HepG2 (cell line): Measurements from ENCODE around the gene PUM1.

Experiments
- HDAC2 ChIP-seq: sonication (generic); formaldehyde crosslinking; IDR thresholded peaks from 2 replicates; pipeline ENCODE4 v1.4.0; 2020; ENCODE audit warnings: missing genetic modification reagents
- KDM1A ChIP-seq: IDR thresholded peaks from 2 replicates; pipeline ENCODE4 v1.6.1; 2016; ENCODE audit warnings: missing compliant biosample characterization
- KLF16 ChIP-seq, 2 experiments: sonication (generic) in 1 of 2; formaldehyde crosslinking in 1 of 2; IDR thresholded peaks; 2 replicates each; pipeline versions ENCODE4 v1.6.1 to v1.8.0; 2016 to 2023; ENCODE audit warnings: missing genetic modification reagents in 2 of 2, missing compliant biosample characterization in 1 of 2
- RERE ChIP-seq: IDR thresholded peaks from 2 replicates; pipeline ENCODE4 v1.6.1; 2016; ENCODE audit warnings: low read depth, missing genetic modification reagents, missing compliant biosample characterization
- TBL1XR1 ChIP-seq: fragments of 150-350 bp; IDR thresholded peaks from 2 replicates; pipeline ENCODE4 v1.6.1; 2014; ENCODE audit warnings: borderline replicate concordance, low read length; ENCODE audit not compliant: partially characterized antibody
- ZNF446 ChIP-seq: sonication (generic); formaldehyde crosslinking; IDR thresholded peaks from 2 replicates; pipeline ENCODE4 v1.5.0; 2020; ENCODE audit warnings: mild to moderate bottlenecking, missing genetic modification reagents

DNA sequence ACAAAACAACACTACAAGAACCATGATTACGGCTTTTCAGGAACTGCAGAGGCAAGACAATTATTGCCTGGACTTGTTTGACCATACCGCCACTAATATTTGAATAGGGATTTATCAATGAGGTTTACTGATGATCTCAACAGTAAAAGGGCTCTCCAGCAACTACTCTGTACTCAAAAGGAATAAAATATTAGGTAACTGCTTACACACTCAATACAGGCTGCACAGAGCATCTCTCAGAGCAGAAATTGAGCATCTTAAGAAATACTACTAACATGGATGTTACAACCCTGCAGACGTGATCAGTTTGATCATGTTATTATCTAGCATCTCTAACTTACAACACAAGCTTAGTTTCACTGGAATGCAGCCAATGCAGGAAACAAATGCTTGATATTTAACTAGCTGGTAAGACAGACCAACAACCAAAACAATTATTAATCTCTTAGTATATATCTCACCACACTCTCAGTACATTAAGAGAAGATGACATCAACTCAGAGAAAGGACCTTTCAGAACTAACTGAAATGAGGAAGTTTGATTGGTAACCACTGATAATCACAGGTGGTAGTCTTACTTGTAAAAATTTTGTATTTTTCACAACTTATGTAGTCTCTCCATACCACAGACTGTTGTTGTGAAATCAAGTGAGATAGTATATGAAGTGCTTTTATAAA lies 52.2 kb downstream of the PUM1 start:
- no peak for TF ChIP-seq HDAC2
- no peak for TF ChIP-seq KLF16 (CRISPR knock-in tag; IDR thresholded peaks at IDR 0.05)
- TF ChIP-seq ZNF446 (CRISPR knock-in tag): no peak
- no peak for TF ChIP-seq KDM1A (CRISPR knock-in tag)
- TF ChIP-seq TBL1XR1: no peak
- TF ChIP-seq RERE (CRISPR knock-in tag): no peak
